GM06990 (cell line): ENCODE data around the gene RNF187.
A peak's percentile ranks its signal among the peaks of the same experiment; 100 is the strongest.

Source experiments
- DNase-seq: peaks from one replicate; pipeline ENCODE4 v3.0.0-alpha.2; 2011; ENCODE audit not compliant: insufficient read length; ENCODE audit errors: extremely low read depth
- H3K27me3 ChIP-seq: replicated peaks from 2 replicates; pipeline ENCODE4 v1.6.0; 2011; ENCODE audit warnings: low read length; ENCODE audit not compliant: control insufficient read depth, insufficient read depth
- H3K36me3 ChIP-seq: 2 replicates; pipeline ENCODE4 v1.5.1; 2011; ENCODE audit warnings: low read length; ENCODE audit not compliant: control insufficient read depth, insufficient read depth
- H3K4me3 ChIP-seq: replicated peaks from 2 replicates; pipeline ENCODE4 v1.5.1; 2011; ENCODE audit warnings: low read depth, mild to moderate bottlenecking, control low read depth, low read length
- TF ChIP-seq, protein P1 (sequence below): IDR thresholded peaks from 2 replicates; pipeline ENCODE4 v1.5.1; 2011; ENCODE audit warnings: low read length, control low read depth, mild to moderate bottlenecking, inconsistent platforms; ENCODE audit not compliant: insufficient read depth, poor library complexity, severe bottlenecking

The RNF187 gene

DNA sequence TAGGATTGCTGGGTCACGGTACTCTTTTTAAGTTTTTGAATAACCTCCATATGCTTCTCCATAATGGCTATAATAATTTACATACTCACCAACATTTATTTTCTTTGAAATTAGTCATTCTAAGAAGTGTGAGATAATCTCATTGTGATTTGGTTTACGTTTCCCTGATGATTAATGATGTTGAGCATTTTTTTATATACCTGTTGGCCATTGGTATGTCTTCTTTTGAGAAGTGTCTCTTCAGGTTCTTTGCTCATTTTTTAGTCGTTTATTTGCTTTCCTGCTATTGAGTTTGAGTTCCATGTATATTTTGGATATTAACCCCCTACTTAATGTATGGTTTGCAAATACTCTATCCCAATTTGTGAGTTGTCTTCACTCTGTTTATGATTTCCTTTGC lies 9.3 kb downstream of the RNF187 start:
- Histone ChIP-seq H3K36me3 (peaks cover 20% of the 10 kb centered on the region), H3K27me3 (no peaks in the 10 kb centered on the region), H3K4me3 (no peak overlapping the region)
- no peak for DNase-seq
- TF ChIP-seq, protein P1, sequence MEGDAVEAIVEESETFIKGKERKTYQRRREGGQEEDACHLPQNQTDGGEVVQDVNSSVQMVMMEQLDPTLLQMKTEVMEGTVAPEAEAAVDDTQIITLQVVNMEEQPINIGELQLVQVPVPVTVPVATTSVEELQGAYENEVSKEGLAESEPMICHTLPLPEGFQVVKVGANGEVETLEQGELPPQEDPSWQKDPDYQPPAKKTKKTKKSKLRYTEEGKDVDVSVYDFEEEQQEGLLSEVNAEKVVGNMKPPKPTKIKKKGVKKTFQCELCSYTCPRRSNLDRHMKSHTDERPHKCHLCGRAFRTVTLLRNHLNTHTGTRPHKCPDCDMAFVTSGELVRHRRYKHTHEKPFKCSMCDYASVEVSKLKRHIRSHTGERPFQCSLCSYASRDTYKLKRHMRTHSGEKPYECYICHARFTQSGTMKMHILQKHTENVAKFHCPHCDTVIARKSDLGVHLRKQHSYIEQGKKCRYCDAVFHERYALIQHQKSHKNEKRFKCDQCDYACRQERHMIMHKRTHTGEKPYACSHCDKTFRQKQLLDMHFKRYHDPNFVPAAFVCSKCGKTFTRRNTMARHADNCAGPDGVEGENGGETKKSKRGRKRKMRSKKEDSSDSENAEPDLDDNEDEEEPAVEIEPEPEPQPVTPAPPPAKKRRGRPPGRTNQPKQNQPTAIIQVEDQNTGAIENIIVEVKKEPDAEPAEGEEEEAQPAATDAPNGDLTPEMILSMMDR, result no peak

- H3K27me3 ChIP-seq, result no peaks in the 10 kb centered on the region
- DNase-seq, result no peak
- H3K4me3 ChIP-seq, result no peak overlapping the region
- peaks cover 20% of the 10 kb centered on the region for H3K36me3 ChIP-seq
- TF ChIP-seq, protein P1, result no peak
Observed at GRCh38 chr1:228497206-228497605, 10.0 kb downstream of the RNF187 start.

- H3K27me3 ChIP-seq, result no peaks in the 10 kb centered on the region
- no peak for DNase-seq
- no peak overlapping the region for H3K4me3 ChIP-seq
- peaks cover 19% of the 10 kb centered on the region for H3K36me3 ChIP-seq
- TF ChIP-seq, protein P1, result no peak
Observed at GRCh38 chr1:228497817-228498216, 10.6 kb downstream of the RNF187 start.

DNA sequence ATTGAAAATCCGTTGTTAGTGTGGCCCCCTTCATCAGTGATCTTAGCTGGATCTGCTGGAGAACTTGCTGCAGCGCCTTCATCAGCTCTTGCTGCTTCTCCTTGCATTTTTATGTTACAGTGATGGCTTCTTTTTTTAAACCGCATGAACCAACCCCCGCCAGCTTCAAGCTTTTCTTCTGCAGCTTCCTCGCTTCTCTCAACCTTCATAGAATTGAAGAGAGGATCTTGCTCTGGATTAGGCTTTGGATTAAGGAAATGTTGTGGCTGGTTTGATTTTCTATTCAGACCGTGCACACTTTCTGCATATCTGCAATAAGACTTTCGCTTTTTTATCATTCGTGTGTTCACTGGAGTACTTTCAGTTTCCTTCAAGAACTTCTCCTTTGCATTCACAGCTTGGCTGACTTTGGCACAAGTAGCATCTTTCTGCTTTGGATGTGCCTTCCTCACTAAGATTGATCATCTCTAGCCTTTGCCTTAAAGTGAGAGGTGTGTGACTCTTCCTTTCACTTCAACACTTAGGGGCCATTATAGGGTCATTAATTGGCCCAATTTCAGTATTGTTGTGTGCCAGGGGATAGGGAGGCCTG lies 13.1 kb downstream of the RNF187 start:
- TF ChIP-seq, protein P1, result no peak
- H3K4me3 ChIP-seq, result no peak overlapping the region
- peaks cover 5% of the 10 kb centered on the region for H3K36me3 ChIP-seq
- H3K27me3 ChIP-seq, result no peaks in the 10 kb centered on the region
- DNase-seq, result no peak

GRCh38 chr1:228500901-228501871 lies 14.0 kb downstream of the RNF187 start:
- Histone ChIP-seq H3K27me3 (no peaks in the 10 kb centered on the region), H3K36me3 (peaks cover 3% of the 10 kb centered on the region), H3K4me3 (0 out of 2 replicates have a peak overlapping the region, but pooled peaks have one; percentile 15)
- peak; percentile 71 for DNase-seq
- TF ChIP-seq, protein P1, result peak; percentile 93
